Thyroid gland (tissue), 4 donors: ENCODE measurements around the gene WDR27.

Experiments
- POLR2A ChIP-seq, 2 donors: fragments of 450-650 bp; IDR thresholded peaks; one replicate each; pipeline ENCODE4 v1.6.1; 2017; ENCODE audit warnings: antibody characterized with exemption in 2 of 2, mild to moderate bottlenecking in 2 of 2, moderate library complexity in 1 of 2
- TF ChIP-seq, protein P1 (sequence below), 6 experiments: fragments of 200-600 bp in 3 of 6; fragments of 450-650 bp in 3 of 6; sonication (generic) in 3 of 6; IDR thresholded peaks; one replicate each; pipeline ENCODE4 v1.5.1; 2016 to 2019; ENCODE audit warnings: antibody characterized with exemption in 6 of 6, mild to moderate bottlenecking in 2 of 6, inconsistent platforms in 1 of 6, moderate library complexity in 1 of 6

DNA sequence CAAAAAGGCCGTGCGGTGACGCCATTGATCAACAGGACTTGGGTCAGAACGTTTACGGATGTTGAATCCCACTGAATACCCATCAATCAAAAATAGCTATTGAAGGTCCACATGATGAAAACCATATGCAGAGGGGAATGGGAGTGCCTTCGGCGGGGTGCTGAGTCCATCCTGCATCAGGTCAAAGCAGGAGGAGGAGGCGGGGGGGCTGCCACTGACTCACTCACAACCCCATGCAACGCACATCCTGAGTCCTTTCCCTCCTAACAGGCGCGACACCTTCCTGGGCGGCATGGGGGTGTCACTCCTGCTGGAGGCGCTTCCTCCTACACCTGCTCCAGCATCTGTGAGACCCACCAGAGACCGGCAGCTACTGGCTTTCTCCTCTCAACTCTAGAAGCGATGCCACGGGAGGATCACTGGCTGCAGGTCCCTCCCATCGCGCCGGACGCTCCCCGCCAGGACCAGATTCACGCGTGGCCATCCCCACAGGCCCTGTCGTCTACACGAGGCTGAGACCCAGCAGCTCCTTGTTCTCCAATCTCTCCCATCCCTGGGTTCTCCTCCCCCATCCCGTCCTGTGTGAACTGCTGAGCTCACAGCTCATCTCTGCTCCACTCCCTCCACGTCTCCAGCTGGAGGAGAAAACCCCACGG lies 277.6 kb downstream of the WDR27 start:
- TF ChIP-seq, protein P1, sequence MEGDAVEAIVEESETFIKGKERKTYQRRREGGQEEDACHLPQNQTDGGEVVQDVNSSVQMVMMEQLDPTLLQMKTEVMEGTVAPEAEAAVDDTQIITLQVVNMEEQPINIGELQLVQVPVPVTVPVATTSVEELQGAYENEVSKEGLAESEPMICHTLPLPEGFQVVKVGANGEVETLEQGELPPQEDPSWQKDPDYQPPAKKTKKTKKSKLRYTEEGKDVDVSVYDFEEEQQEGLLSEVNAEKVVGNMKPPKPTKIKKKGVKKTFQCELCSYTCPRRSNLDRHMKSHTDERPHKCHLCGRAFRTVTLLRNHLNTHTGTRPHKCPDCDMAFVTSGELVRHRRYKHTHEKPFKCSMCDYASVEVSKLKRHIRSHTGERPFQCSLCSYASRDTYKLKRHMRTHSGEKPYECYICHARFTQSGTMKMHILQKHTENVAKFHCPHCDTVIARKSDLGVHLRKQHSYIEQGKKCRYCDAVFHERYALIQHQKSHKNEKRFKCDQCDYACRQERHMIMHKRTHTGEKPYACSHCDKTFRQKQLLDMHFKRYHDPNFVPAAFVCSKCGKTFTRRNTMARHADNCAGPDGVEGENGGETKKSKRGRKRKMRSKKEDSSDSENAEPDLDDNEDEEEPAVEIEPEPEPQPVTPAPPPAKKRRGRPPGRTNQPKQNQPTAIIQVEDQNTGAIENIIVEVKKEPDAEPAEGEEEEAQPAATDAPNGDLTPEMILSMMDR (IDR thresholded peaks at IDR 0.05): no peak
- TF ChIP-seq POLR2A (IDR thresholded peaks at IDR 0.05): no peak
